ENCODE results near the gene PPP4R3A. TPM values are rescaled to one million over a fixed set of nuclear protein-coding genes. Genes with fewer than 3 reads are reported as not detected.

Gene PPP4R3A
- total RNA-seq, 1 experiment from 2014 or later: 101 TPM

GRCh38 chr14:91548108-91548507, 38.0 kb upstream of the PPP4R3A start:
- no TSS peak for BruUV-seq (replicated peaks)
- intact Hi-C loops (cut with micrococcal nuclease; ENCODE audit: unreplicated experiment): no loop called here
- ChIA-PET CTCF (no interaction called here), POLR2A (ENCODE audit: low non-redundant PET) (no interaction called here)
- no peaks in the 10 kb centered on the region for H3K27me3 ChIP-seq (replicated peaks; ENCODE audit: insufficient read depth, low read depth, low read length, poor library complexity)
- H3K4me1 ChIP-seq (ENCODE audit: insufficient read depth, low read length, poor library complexity, severe bottlenecking): no peaks in the 10 kb centered on the region
- TF ChIP-seq CTCF (conservative IDR thresholded peaks at IDR 0.05; ENCODE audit: low read depth, low read length): no peak
- TF ChIP-seq EZH2 (IDR thresholded peaks at IDR 0.05; ENCODE audit: borderline replicate concordance, low read depth, low read length, poor library complexity, severe bottlenecking): no peak
- DNase-seq (ENCODE audit: low spot score): no peak
- H3K4me3 ChIP-seq (ENCODE audit: low read depth, low read length, poor library complexity, severe bottlenecking): no peak overlapping the region
- no peak overlapping the region for H3K27ac ChIP-seq (ENCODE audit: low read depth, low read length, poor library complexity, severe bottlenecking)
- H3K36me3 ChIP-seq (ENCODE audit: insufficient read depth, low read length, poor library complexity, severe bottlenecking): no peaks in the 10 kb centered on the region
- H3K9me3 ChIP-seq (ENCODE audit: low read depth, low read length, poor library complexity, severe bottlenecking): no peaks in the 10 kb centered on the region

GRCh38 chr14:91545946-91546716, 36.0 kb upstream of the PPP4R3A start:
- no peak for TF ChIP-seq EZH2 (IDR thresholded peaks at IDR 0.05; ENCODE audit: borderline replicate concordance, low read depth, low read length, poor library complexity, severe bottlenecking)
- no peak for TF ChIP-seq CTCF (conservative IDR thresholded peaks at IDR 0.05; ENCODE audit: low read depth, low read length)
- no peak for DNase-seq (ENCODE audit: low spot score)
- no TSS peak for BruUV-seq (replicated peaks)
- Histone ChIP-seq H3K4me1 (ENCODE audit: insufficient read depth, low read length, poor library complexity, severe bottlenecking) (no peaks in the 10 kb centered on the region), H3K27ac (ENCODE audit: low read depth, low read length, poor library complexity, severe bottlenecking) (no peak overlapping the region), H3K36me3 (ENCODE audit: insufficient read depth, low read length, poor library complexity, severe bottlenecking) (no peaks in the 10 kb centered on the region), H3K27me3 (replicated peaks; ENCODE audit: insufficient read depth, low read depth, low read length, poor library complexity) (no peaks in the 10 kb centered on the region), H3K4me3 (ENCODE audit: low read depth, low read length, poor library complexity, severe bottlenecking) (no peak overlapping the region), H3K9me3 (ENCODE audit: low read depth, low read length, poor library complexity, severe bottlenecking) (peaks cover 7% of the 10 kb centered on the region)
- CTCF ChIA-PET: no interaction called here
- POLR2A ChIA-PET (ENCODE audit: low non-redundant PET): no interaction called here
- intact Hi-C loops (cut with micrococcal nuclease; ENCODE audit: unreplicated experiment): no loop called here

GRCh38 chr14:91545204-91545603, 35.1 kb upstream of the PPP4R3A start:
- ChIA-PET CTCF (no interaction called here), POLR2A (ENCODE audit: low non-redundant PET) (interaction anchor here (0.6 kb wide), 1 partner anchor 368 kb away, joined by 3 read pairs; no protein-coding TSS in a partner anchor)
- Histone ChIP-seq H3K4me3 (ENCODE audit: low read depth, low read length, poor library complexity, severe bottlenecking) (no peak overlapping the region), H3K27me3 (replicated peaks; ENCODE audit: insufficient read depth, low read depth, low read length, poor library complexity) (no peaks in the 10 kb centered on the region), H3K27ac (ENCODE audit: low read depth, low read length, poor library complexity, severe bottlenecking) (no peak overlapping the region), H3K9me3 (ENCODE audit: low read depth, low read length, poor library complexity, severe bottlenecking) (peaks cover 7% of the 10 kb centered on the region), H3K36me3 (ENCODE audit: insufficient read depth, low read length, poor library complexity, severe bottlenecking) (no peaks in the 10 kb centered on the region), H3K4me1 (ENCODE audit: insufficient read depth, low read length, poor library complexity, severe bottlenecking) (no peaks in the 10 kb centered on the region)
- TF ChIP-seq CTCF (conservative IDR thresholded peaks at IDR 0.05; ENCODE audit: low read depth, low read length) (no peak), EZH2 (IDR thresholded peaks at IDR 0.05; ENCODE audit: borderline replicate concordance, low read depth, low read length, poor library complexity, severe bottlenecking) (no peak)
- BruUV-seq (replicated peaks): no TSS peak
- no peak for DNase-seq (ENCODE audit: low spot score)
- intact Hi-C loops (cut with micrococcal nuclease; ENCODE audit: unreplicated experiment): no loop called here
